HCT116 (cell line): ENCODE results near the gene IGSF3.
"Not testable (repeated sequence)": the region's sequence is repeated elsewhere in the genome, so short reads cannot be mapped to it uniquely, and the experiment has no call there.

Experiments
- ATF3 ChIP-seq: IDR thresholded peaks from 2 replicates; pipeline ENCODE4 v1.6.1; 2012
- CEBPB ChIP-seq: IDR thresholded peaks from 2 replicates; pipeline ENCODE4 v1.6.1; 2012; ENCODE audit warnings: low read depth
- CTCF ChIP-seq, 3 experiments: fragments of 200-600 bp in 1 of 3; sonication (generic) in 1 of 3; IDR thresholded peaks in 2 of 3; conservative IDR thresholded peaks in 1 of 3; 2 replicates each; pipeline ENCODE4 v1.5.1; 2012 to 2017; ENCODE audit warnings: low read depth in 2 of 3, low read length in 2 of 3, antibody characterized with exemption in 1 of 3, borderline replicate concordance in 1 of 3, control low read depth in 1 of 3, mild to moderate bottlenecking in 1 of 3, mixed read lengths in 1 of 3, mixed run types in 1 of 3, moderate library complexity in 1 of 3; ENCODE audit not compliant: insufficient read depth in 1 of 3
- ELF1 ChIP-seq: IDR thresholded peaks from 2 replicates; pipeline ENCODE4 v1.6.1; 2012; ENCODE audit warnings: low read depth, borderline replicate concordance
- EZH2phosphoT487 ChIP-seq: fragments of 200-600 bp; IDR thresholded peaks from 2 replicates; pipeline ENCODE4 v1.6.1; 2018; ENCODE audit warnings: antibody characterized with exemption, borderline replicate concordance
- FOSL1 ChIP-seq: IDR thresholded peaks from 2 replicates; pipeline ENCODE4 v1.6.1; 2012; ENCODE audit warnings: low read depth
- MAX ChIP-seq: IDR thresholded peaks from 2 replicates; pipeline ENCODE4 v1.6.1; 2012
- POLR2A ChIP-seq: IDR thresholded peaks from 2 replicates; pipeline ENCODE4 v1.7.0; 2011; ENCODE audit warnings: borderline replicate concordance; ENCODE audit not compliant: insufficient read depth, insufficient read length; ENCODE audit errors: extremely low read depth
- POLR2AphosphoS5 ChIP-seq: IDR thresholded peaks from 2 replicates; pipeline ENCODE4 v1.6.1; 2011; ENCODE audit warnings: mild to moderate bottlenecking, low read depth, low read length, moderate library complexity
- RAD21 ChIP-seq: IDR thresholded peaks from 2 replicates; pipeline ENCODE4 v1.6.1; 2012; ENCODE audit warnings: low read depth, mild to moderate bottlenecking
- REST ChIP-seq: IDR thresholded peaks from 2 replicates; pipeline ENCODE4 v1.6.1; 2012; ENCODE audit warnings: low read depth
- SIN3A ChIP-seq: IDR thresholded peaks from 2 replicates; pipeline ENCODE4 v1.6.1; 2012; ENCODE audit warnings: low read depth
- YY1 ChIP-seq: IDR thresholded peaks from 2 replicates; pipeline ENCODE4 v1.6.1; 2011; ENCODE audit warnings: low read length, low read depth, moderate library complexity, mild to moderate bottlenecking; ENCODE audit not compliant: insufficient replicate concordance; ENCODE audit errors: extremely low read depth
- ZBTB33 ChIP-seq: IDR thresholded peaks from 2 replicates; pipeline ENCODE4 v1.6.1; 2011; ENCODE audit warnings: mild to moderate bottlenecking, low read length, moderate library complexity; ENCODE audit not compliant: insufficient replicate concordance; ENCODE audit errors: extremely low read depth

GRCh38 chr1:116593977-116594376 is 73.6 kb downstream of the IGSF3 start:
- TF ChIP-seq CTCF (IDR thresholded peaks at IDR 0.05 in 2 of 3, conservative IDR thresholded peaks at IDR 0.05 in 1 of 3; ENCODE audit: borderline replicate concordance in 1 of 3, insufficient read depth in 1 of 3, low read depth in 2 of 3, low read length in 2 of 3); POLR2AphosphoS5; EZH2phosphoT487; SIN3A; YY1; MAX; POLR2A; ATF3; CEBPB; ZBTB33; REST; RAD21; FOSL1; ELF1: not testable (repeated sequence)
